Liver (tissue), 9 donors: ENCODE data around the gene PRSS12. TPM values are rescaled to one million over a fixed set of nuclear protein-coding genes. Genes with fewer than 3 reads are reported as not detected.

Experiments
- DNase-seq: peaks from one replicate; pipeline ENCODE4 v3.0.0-alpha.2; 2017; ENCODE audit warnings: low spot score
- H3K27ac ChIP-seq, 2 donors: one replicate each; pipeline ENCODE4 v1.7.0; 2013; ENCODE audit warnings: inconsistent platforms in 2 of 2, low read length in 2 of 2, control low read depth in 1 of 2, low read depth in 1 of 2, mild to moderate bottlenecking in 1 of 2
- H3K27me3 ChIP-seq, 4 donors: one replicate each; pipeline versions ENCODE4 v1.6.1 to v1.7.0; 2013; ENCODE audit warnings: low read length in 3 of 4, inconsistent platforms in 1 of 4, mild to moderate bottlenecking in 1 of 4, moderate library complexity in 1 of 4; ENCODE audit not compliant: control insufficient read depth in 4 of 4, insufficient read depth in 4 of 4
- H3K36me3 ChIP-seq, 4 donors: one replicate each; pipeline versions ENCODE4 v1.6.1 to v1.7.0; 2013; ENCODE audit warnings: low read length in 3 of 4, mild to moderate bottlenecking in 3 of 4, low read depth in 1 of 4, moderate library complexity in 1 of 4; ENCODE audit not compliant: control insufficient read depth in 4 of 4, insufficient read depth in 3 of 4
- H3K4me1 ChIP-seq, 4 donors: one replicate each; pipeline versions ENCODE4 v1.6.1 to v1.7.0; 2013; ENCODE audit warnings: low read length in 3 of 4, mild to moderate bottlenecking in 3 of 4, moderate library complexity in 1 of 4; ENCODE audit not compliant: control insufficient read depth in 4 of 4, insufficient read depth in 4 of 4
- H3K4me3 ChIP-seq, 3 donors: one replicate each; pipeline versions ENCODE4 v1.6.1 to v1.7.0; 2013; ENCODE audit warnings: low read length in 3 of 3, control low read depth in 1 of 3, low read depth in 1 of 3, mild to moderate bottlenecking in 1 of 3
- H3K9ac ChIP-seq, 2 donors: one replicate each; pipeline ENCODE4 v1.7.0; 2013; ENCODE audit warnings: low read length in 2 of 2, mild to moderate bottlenecking in 2 of 2, moderate library complexity in 2 of 2, control low read depth in 1 of 2, low read depth in 1 of 2
- H3K9me3 ChIP-seq, 4 donors: one replicate each; pipeline versions ENCODE4 v1.6.1 to v1.7.0; 2013; ENCODE audit warnings: low read length in 3 of 4; ENCODE audit not compliant: control insufficient read depth in 4 of 4
- CTCF ChIP-seq: fragments of 150-350 bp; IDR thresholded peaks from 2 replicates; pipeline ENCODE4 v1.5.1; 2017; ENCODE audit warnings: improper control_type of control experiment, low read depth, low read length; ENCODE audit not compliant: missing input control
- EGR1 ChIP-seq, 2 donors: IDR thresholded peaks; 2 replicates each; pipeline ENCODE4 v1.6.1; 2016 to 2018; ENCODE audit warnings: antibody characterized with exemption in 2 of 2, low read depth in 2 of 2
- FOXA1 ChIP-seq: IDR thresholded peaks from 2 replicates; pipeline ENCODE4 v1.6.1; 2016; ENCODE audit warnings: antibody characterized with exemption
- FOXA2 ChIP-seq: IDR thresholded peaks from 2 replicates; pipeline ENCODE4 v1.6.1; 2016; ENCODE audit warnings: antibody characterized with exemption
- HNF4A ChIP-seq, 2 donors: conservative IDR thresholded peaks; 2 replicates each; pipeline ENCODE4 v1.6.1; 2016; ENCODE audit warnings: antibody characterized with exemption in 2 of 2, mild to moderate bottlenecking in 2 of 2
- HNF4G ChIP-seq: IDR thresholded peaks from 2 replicates; pipeline ENCODE4 v1.6.1; 2016; ENCODE audit warnings: antibody characterized with exemption
- MAX ChIP-seq: IDR thresholded peaks from 2 replicates; pipeline ENCODE4 v1.6.1; 2016; ENCODE audit warnings: antibody characterized with exemption
- NR2F2 ChIP-seq: IDR thresholded peaks from 2 replicates; pipeline ENCODE4 v1.6.1; 2016; ENCODE audit warnings: antibody characterized with exemption
- RAD21 ChIP-seq, 2 donors: IDR thresholded peaks; 2 replicates each; pipeline ENCODE4 v1.6.1; 2016; ENCODE audit warnings: antibody characterized with exemption in 2 of 2, mild to moderate bottlenecking in 2 of 2
- RXRA ChIP-seq, 2 donors: IDR thresholded peaks; 2 replicates each; pipeline ENCODE4 v1.6.1; 2017 to 2018; ENCODE audit warnings: antibody characterized with exemption in 2 of 2, mild to moderate bottlenecking in 1 of 2
- SP1 ChIP-seq: IDR thresholded peaks from 2 replicates; pipeline ENCODE4 v1.6.1; 2018; ENCODE audit warnings: antibody characterized with exemption, mild to moderate bottlenecking
- TAF1 ChIP-seq: conservative IDR thresholded peaks from 2 replicates; pipeline ENCODE4 v1.6.1; 2016; ENCODE audit warnings: antibody characterized with exemption, mild to moderate bottlenecking
- ZBTB33 ChIP-seq: IDR thresholded peaks from 2 replicates; pipeline ENCODE4 v1.6.1; 2016; ENCODE audit warnings: antibody characterized with exemption
- WGBS: extraction: QIAGEN DNeasy Blood & Tissue Kit; methylation state at CpG from one replicate; pipeline ENCODE4 v1.1.7; 2013; 5-methylcytosine and 5-hydroxymethylcytosine counted together
- polyA plus RNA-seq, 2 donors: library from polyadenylated mRNA; stranded (reverse) in 1 of 2; unstranded in 1 of 2; fragments of 200-250 nt in 1 of 2; fragments of >200 nt in 1 of 2; fragmentation: Nextera tagmentation in 1 of 2; extraction: Ambion mirVana in 1 of 2; gene quantifications; one replicate each; pipeline versions ENCODE4 v1.2.1 to v1.2.3, GENCODE V29; 2013 to 2015
- total RNA-seq, 2 donors: library from RNA; depleted of rRNA; stranded (reverse); fragments of >200 nt; gene quantifications; one replicate each; pipeline ENCODE4 v1.2.3, GENCODE V29; 2014
- TF ChIP-seq, protein P1 (sequence below): IDR thresholded peaks from 2 replicates; pipeline ENCODE4 v1.6.1; 2016; ENCODE audit warnings: antibody characterized with exemption
- donor health status: healthy.
- donor health status: healthy.
- donor health status: healthy.
- donor health status: healthy.
- donor health status: healthy.

Gene PRSS12
- total and polyA plus RNA-seq, 4 donors: 0.07 to 0.25 (median 0.10) TPM

- TF ChIP-seq SP1 (peak; percentile 31), RAD21 (IDR thresholded peaks at IDR 0.05) (peak; percentile 43 to 66), FOXA2 (peak; percentile 84), FOXA1 (peak; percentile 7), CTCF (no peak), RXRA (IDR thresholded peaks at IDR 0.05) (peak; percentile 73 to 89), EGR1 (IDR thresholded peaks at IDR 0.05; ENCODE audit: low read depth in 2 of 2) (no peak)
- TF ChIP-seq, protein P1, sequence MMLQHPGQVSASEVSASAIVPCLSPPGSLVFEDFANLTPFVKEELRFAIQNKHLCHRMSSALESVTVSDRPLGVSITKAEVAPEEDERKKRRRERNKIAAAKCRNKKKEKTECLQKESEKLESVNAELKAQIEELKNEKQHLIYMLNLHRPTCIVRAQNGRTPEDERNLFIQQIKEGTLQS: peak; percentile 80
Measured at GRCh38 chr4:118282692-118283091, 70.1 kb downstream of the PRSS12 start (continued).

DNA sequence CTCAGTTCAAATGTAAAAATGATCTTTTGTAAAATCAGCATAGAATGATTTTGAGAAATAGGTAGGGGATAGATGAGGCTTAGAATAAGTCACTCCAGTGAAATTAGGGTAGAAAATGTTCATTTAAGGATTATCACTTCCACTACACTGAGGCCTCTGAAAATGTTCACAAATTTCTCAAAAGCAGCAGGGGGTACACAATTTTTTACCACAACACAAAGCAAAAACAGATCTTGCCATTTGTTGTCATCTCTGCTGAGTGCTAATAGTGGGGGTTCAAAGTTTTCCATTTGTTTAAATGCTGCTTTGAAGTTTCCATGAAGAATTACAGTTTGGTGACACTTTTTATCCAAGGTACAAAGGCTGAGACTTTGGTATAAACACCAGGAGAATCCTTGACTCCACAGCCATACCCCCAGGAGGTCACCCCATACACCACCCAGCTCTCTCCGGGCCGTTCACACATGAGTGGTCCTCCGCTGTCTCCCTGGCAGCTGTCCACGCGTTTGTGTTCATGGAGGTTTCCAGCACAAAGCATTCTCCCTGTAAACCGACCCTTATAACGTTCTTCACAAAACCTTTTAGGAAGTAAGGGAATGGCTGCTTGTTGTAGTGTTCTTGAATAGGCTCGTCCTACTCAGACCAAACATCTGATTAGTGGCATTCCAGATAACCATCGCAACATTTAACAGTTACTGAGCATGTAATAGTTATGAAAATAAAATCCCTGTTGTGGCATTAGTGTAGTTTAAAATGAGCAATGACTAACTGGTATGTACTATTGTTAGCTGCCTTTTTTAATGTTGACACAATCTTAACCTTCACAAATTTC, 71.0 kb downstream of the PRSS12 start:
- H3K9ac ChIP-seq: peak overlapping the region in 1 of 2 donors; percentile 16
- no peak overlapping the region for H3K4me3 ChIP-seq
- DNase-seq: no peak

GRCh38 chr4:118280501-118281218, 72.1 kb downstream of the PRSS12 start:
- Histone ChIP-seq H3K4me3 (peak overlapping the region; percentile 9 to 99 (median 94)), H3K9me3 (no peaks in the 10 kb centered on the region), H3K9ac (peak overlapping the region in 1 of 2 donors; percentile 63), H3K27ac (peak overlapping the region; percentile 37 to 66), H3K36me3 (peaks cover 0 to 4% (median 1%) of the 10 kb centered on the region in 4 donors), H3K4me1 (peaks cover 4 to 59% (median 39%) of the 10 kb centered on the region in 4 donors), H3K27me3 (no peaks in the 10 kb centered on the region)
- peak; percentile 24 for TF ChIP-seq HNF4G
- no peak for TF ChIP-seq FOXA1
- no peak for TF ChIP-seq RXRA (IDR thresholded peaks at IDR 0.05)
- no peak for TF ChIP-seq HNF4A (conservative IDR thresholded peaks at IDR 0.05)
- TF ChIP-seq MAX: peak; percentile 8
- TF ChIP-seq CTCF: peak; percentile 46
- TF ChIP-seq RAD21 (IDR thresholded peaks at IDR 0.05): peak; percentile 79 to 83
- no peak for TF ChIP-seq NR2F2
- no peak for TF ChIP-seq TAF1
- no peak for DNase-seq
- WGBS: 10% methylated on average over 2 of the region's 2 CpGs

More for the DNA sequence above, 71.0 kb downstream of the PRSS12 start:
- WGBS: 40% methylated on average over 9 of the region's 9 CpGs
- no peak for TF ChIP-seq RAD21 (IDR thresholded peaks at IDR 0.05)
- TF ChIP-seq ZBTB33: no peak
- H3K36me3 ChIP-seq: peaks cover 0 to 4% (median 1%) of the 10 kb centered on the region in 4 donors
- peak overlapping the region; percentile 37 to 66 for H3K27ac ChIP-seq
- H3K4me1 ChIP-seq: peaks cover 2 to 48% (median 32%) of the 10 kb centered on the region in 4 donors
- no peaks in the 10 kb centered on the region for H3K27me3 ChIP-seq
- no peaks in the 10 kb centered on the region for H3K9me3 ChIP-seq
